AG08395 (cell line): ENCODE results near the gene TCF25.
"Not testable (repeated sequence)": the region's sequence is repeated elsewhere in the genome, so short reads cannot be mapped to it uniquely, and the experiment has no call there.

Source experiments
- DNase-seq: peaks from one replicate; pipeline ENCODE4 v3.0.0; 2012; ENCODE audit warnings: mixed read lengths, low spot score

The TCF25 gene

GRCh38 chr16:89920723-89921122 lies 47.3 kb downstream of the TCF25 start:
- no peak for DNase-seq

GRCh38 chr16:89921131-89921701 lies 47.8 kb downstream of the TCF25 start:
- DNase-seq, result no peak

- DNase-seq, result peak; percentile 93
These were observed 48.5 kb downstream of the TCF25 start for GRCh38 chr16:89921702-89922476.

- DNase-seq, result peak; percentile 91
These were observed 49.1 kb downstream of the TCF25 start for GRCh38 chr16:89922477-89922883.

- peak; percentile 96 for DNase-seq
These were observed 49.7 kb downstream of the TCF25 start, which contains the start of gene TUBB3 for GRCh38 chr16:89922884-89923639. Gene TUBB3 (plus strand): TSS chr16:89923342. CDS start chr16:89923402, 60 bp downstream.

- no peak for DNase-seq
These were observed 50.4 kb downstream of the TCF25 start for GRCh38 chr16:89923640-89924296.

- DNase-seq, result no peak
These were observed 51.0 kb downstream of the TCF25 start for GRCh38 chr16:89924297-89924924.

GRCh38 chr16:89924925-89925307 lies 51.5 kb downstream of the TCF25 start:
- DNase-seq, result no peak

GRCh38 chr16:89925596-89926079 lies 52.2 kb downstream of the TCF25 start:
- DNase-seq, result no peak

- no peak for DNase-seq
These were observed 58.0 kb downstream of the TCF25 start for GRCh38 chr16:89931305-89931896.

GRCh38 chr16:89931964-89932363 lies 58.6 kb downstream of the TCF25 start:
- DNase-seq, result no peak

GRCh38 chr16:89934019-89934418 lies 60.6 kb downstream of the TCF25 start:
- DNase-seq, result not testable (repeated sequence)

GRCh38 chr16:89934611-89935553 lies 61.5 kb downstream of the TCF25 start:
- DNase-seq, result no peak

GRCh38 chr16:89935620-89936019 lies 62.2 kb downstream of the TCF25 start:
- DNase-seq, result not testable (repeated sequence)

- no peak for DNase-seq
These were observed 62.6 kb downstream of the TCF25 start for GRCh38 chr16:89936034-89936433.

GRCh38 chr16:89936508-89936907 lies 63.1 kb downstream of the TCF25 start:
- DNase-seq, result no peak

GRCh38 chr16:89936981-89937380 lies 63.6 kb downstream of the TCF25 start:
- DNase-seq, result no peak

GRCh38 chr16:89938175-89938885 lies 64.9 kb downstream of the TCF25 start:
- DNase-seq, result no peak

- DNase-seq, result no peak
These were observed 71.4 kb downstream of the TCF25 start for GRCh38 chr16:89944773-89945172.

GRCh38 chr16:89945654-89946053 lies 72.3 kb downstream of the TCF25 start:
- no peak for DNase-seq
